HepG2 (cell line): ENCODE data around the gene B3GALT6. TPM values are rescaled to one million over a fixed set of nuclear protein-coding genes. Genes with fewer than 3 reads are reported as not detected.

ENCODE experiments used
- AGO2 ChIP-seq: fragments of 200-400 bp; formaldehyde crosslinking; optimal IDR thresholded peaks from 2 replicates; pipeline ENCODE3; 2017; ENCODE audit warnings: mild to moderate bottlenecking, low read depth, low read length, moderate library complexity
- ARHGAP35 ChIP-seq: sonication (generic); formaldehyde crosslinking; IDR thresholded peaks from 2 replicates; pipeline ENCODE4 v1.9.0; 2022; ENCODE audit warnings: mild to moderate bottlenecking, inconsistent platforms, moderate library complexity, missing genetic modification reagents, borderline replicate concordance
- BRD4 ChIP-seq: sonication (generic); formaldehyde crosslinking; IDR thresholded peaks from 2 replicates; pipeline ENCODE4 v1.4.0; 2020; ENCODE audit warnings: missing genetic modification reagents
- CCAR2 ChIP-seq: fragments of 200-400 bp; formaldehyde crosslinking; optimal IDR thresholded peaks from 2 replicates; pipeline ENCODE3; 2018; ENCODE audit warnings: low read depth, mild to moderate bottlenecking, low read length, moderate library complexity
- ESRRA ChIP-seq: sonication (generic); formaldehyde crosslinking; IDR thresholded peaks from 2 replicates; pipeline ENCODE4 v1.5.1; 2020; ENCODE audit warnings: mild to moderate bottlenecking, low read depth, missing genetic modification reagents
- GATAD2A ChIP-seq: IDR thresholded peaks from 2 replicates; pipeline ENCODE4 v1.6.1; 2016
- HNF1B ChIP-seq: sonication (generic); formaldehyde crosslinking; IDR thresholded peaks from 2 replicates; pipeline ENCODE4 v1.5.1; 2020; ENCODE audit warnings: mild to moderate bottlenecking, moderate library complexity, missing genetic modification reagents
- HNRNPH1 ChIP-seq: fragments of 200-400 bp; formaldehyde crosslinking; optimal IDR thresholded peaks from 2 replicates; pipeline ENCODE3; 2017; ENCODE audit warnings: mild to moderate bottlenecking, low read depth, low read length
- HOXA9 ChIP-seq: sonication (generic); formaldehyde crosslinking; IDR thresholded peaks from 2 replicates; pipeline ENCODE4 v1.8.1; 2022; ENCODE audit warnings: missing genetic modification reagents, mild to moderate bottlenecking, moderate library complexity, borderline replicate concordance
- LCORL ChIP-seq, 2 experiments: fragments of 450-650 bp in 1 of 2; sonication (generic) in 1 of 2; formaldehyde crosslinking in 1 of 2; IDR thresholded peaks; 2 replicates each; pipeline versions ENCODE4 v1.5.0 to v1.6.1; 2017 to 2020; ENCODE audit warnings: antibody characterized with exemption in 1 of 2, missing genetic modification reagents in 1 of 2
- NPAS2 ChIP-seq: sonication (generic); formaldehyde crosslinking; IDR thresholded peaks from 2 replicates; pipeline ENCODE4 v1.8.0; 2022; ENCODE audit warnings: mild to moderate bottlenecking, missing genetic modification reagents, borderline replicate concordance
- POLR2AphosphoS5 ChIP-seq: IDR thresholded peaks from 2 replicates; pipeline ENCODE4 v1.6.1; 2012; ENCODE audit warnings: low read depth, low read length
- RFX1 ChIP-seq: fragments of 450-650 bp; IDR thresholded peaks from 2 replicates; pipeline ENCODE4 v1.6.1; 2017
- RXRA ChIP-seq: sonication (generic); formaldehyde crosslinking; IDR thresholded peaks from 2 replicates; pipeline ENCODE4 v1.5.1; 2020; ENCODE audit warnings: missing genetic modification reagents
- SETDB1 ChIP-seq: sonication (generic); formaldehyde crosslinking; IDR thresholded peaks from 2 replicates; pipeline ENCODE4 v1.5.1; 2020; ENCODE audit warnings: missing genetic modification reagents, mild to moderate bottlenecking, borderline replicate concordance
- SRF ChIP-seq: IDR thresholded peaks from 2 replicates; pipeline ENCODE4 v1.6.1; 2011; ENCODE audit warnings: mild to moderate bottlenecking, low read depth, low read length, moderate library complexity
- ZBTB20 ChIP-seq: sonication (generic); formaldehyde crosslinking; IDR thresholded peaks from 2 replicates; pipeline ENCODE4 v1.8.1; 2023; ENCODE audit warnings: missing genetic modification reagents, low read depth, mild to moderate bottlenecking, borderline replicate concordance
- ZNF296 ChIP-seq: sonication (generic); formaldehyde crosslinking; conservative IDR thresholded peaks from 2 replicates; pipeline ENCODE4 v1.5.0; 2020; ENCODE audit warnings: mild to moderate bottlenecking, missing genetic modification reagents
- ZNF713 ChIP-seq: sonication (generic); formaldehyde crosslinking; IDR thresholded peaks from 2 replicates; pipeline ENCODE4 v1.4.0; 2020; ENCODE audit warnings: mild to moderate bottlenecking, missing genetic modification reagents
- polyA plus RNA-seq, 8 experiments: library from polyadenylated mRNA; depleted of rRNA in 3 of 8; stranded (reverse) in 7 of 8; unstranded in 1 of 8; fragments of >200 nt; fragmentation: Illumina TruSeq in 4 of 8; extraction: Trizol in 4 of 8; gene quantifications; 2 replicates each; pipeline versions ENCODE4 v1.2.1 to v1.2.3, GENCODE V29; 2011 to 2016; ENCODE audit warnings: low read depth in 4 of 8, missing spikeins in 1 of 8, mixed read lengths in 1 of 8; ENCODE audit not compliant: insufficient read depth in 1 of 8
- total RNA-seq, 5 experiments: library from RNA; depleted of rRNA; stranded (reverse); fragments of >200 nt; fragmentation: Illumina TruSeq; extraction: Trizol; gene quantifications; 2 replicates each; pipeline ENCODE4 v1.2.3, GENCODE V29; 2016; ENCODE audit warnings: low read depth in 1 of 5
- TF ChIP-seq, protein P1 (sequence below): sonication (generic); formaldehyde crosslinking; IDR thresholded peaks from 2 replicates; pipeline ENCODE4 v1.9.0; 2021; ENCODE audit warnings: missing genetic modification reagents, borderline replicate concordance
- TF ChIP-seq, protein P2 (sequence below): sonication (generic); formaldehyde crosslinking; IDR thresholded peaks from 2 replicates; pipeline ENCODE4 v1.4.0; 2020; ENCODE audit warnings: missing genetic modification reagents
- TF ChIP-seq, protein P3 (sequence below): sonication (generic); IDR thresholded peaks from 2 replicates; pipeline ENCODE4 v1.6.1; 2016; ENCODE audit warnings: low read depth, borderline replicate concordance
- TF ChIP-seq, protein P4 (sequence below): sonication (generic); formaldehyde crosslinking; IDR thresholded peaks from 2 replicates; pipeline ENCODE4 v1.5.0; 2020; ENCODE audit warnings: missing genetic modification reagents

The B3GALT6 gene
- total and polyA plus RNA-seq, 2 of the 13 experiments (the other 11 are each of a cell fraction or from before 2014, with no cell fraction given), result 3.9 to 14.2 TPM

DNA sequence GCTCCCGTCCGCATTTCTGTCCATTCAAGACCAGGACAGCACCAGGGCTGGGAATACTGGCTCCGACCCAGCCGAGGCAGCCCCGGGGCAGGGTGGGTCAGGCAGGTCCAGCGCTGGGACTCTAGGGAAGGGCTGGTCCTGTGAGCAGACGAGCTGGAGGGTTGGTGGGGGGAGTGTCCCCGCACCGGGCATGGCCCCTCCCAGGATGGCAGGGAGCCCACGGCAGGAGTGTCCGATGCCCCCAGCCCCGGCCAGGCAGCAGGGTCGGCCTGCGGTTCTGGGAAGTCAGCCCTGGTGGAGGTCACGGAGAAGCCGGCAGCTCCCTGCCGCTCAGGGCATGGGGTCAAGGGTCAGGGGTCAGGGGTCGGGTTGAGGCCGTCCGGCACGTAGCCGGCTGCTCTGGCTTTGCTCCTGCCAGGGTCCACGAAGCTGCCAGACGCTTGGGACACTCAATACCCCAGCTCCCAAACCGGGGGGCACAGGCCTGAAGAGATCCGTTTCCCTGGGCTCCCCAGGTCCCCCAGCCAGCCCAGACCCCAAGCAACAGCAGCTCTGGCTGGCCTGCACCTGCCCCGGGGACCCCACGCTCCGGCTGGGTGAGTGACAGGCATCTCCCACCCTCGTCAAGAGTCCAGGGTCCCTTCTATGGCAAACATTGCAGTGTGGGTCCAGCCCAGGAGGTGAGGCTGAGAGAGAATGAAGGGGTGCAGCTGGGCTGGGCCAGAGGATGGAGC is 7.7 kb downstream of the B3GALT6 start (continued):
- TF ChIP-seq ESRRA (CRISPR knock-in tag) (peak; percentile 78), RFX1 (no peak), POLR2AphosphoS5 (peak; percentile 33; the same call in 1 of the 2 replicates), SETDB1 (no peak), CCAR2 (no peak), LCORL (IDR thresholded peaks at IDR 0.05) (no peak), LCORL (CRISPR knock-in tag; IDR thresholded peaks at IDR 0.05) (peak; percentile 95), GATAD2A (CRISPR knock-in tag) (peak; percentile 33; the same call in 1 of the 2 replicates), ZBTB20 (peak; percentile 73; the same call in 1 of the 2 replicates), BRD4 (CRISPR knock-in tag) (peak; percentile 27; the same call in 1 of the 2 replicates), RXRA (CRISPR knock-in tag) (peak; percentile 92), HNF1B (CRISPR knock-in tag) (peak; percentile 46), HOXA9 (no peak), SRF (no peak), ZNF713 (CRISPR knock-in tag) (no peak), ARHGAP35 (CRISPR knock-in tag) (peak; percentile 55; the same call in 1 of the 2 replicates), ZNF296 (peak; percentile 83; the same call in 1 of the 2 replicates), HNRNPH1 (no peak), NPAS2 (no peak), AGO2 (peak; percentile 18)
- TF ChIP-seq, protein P1, sequence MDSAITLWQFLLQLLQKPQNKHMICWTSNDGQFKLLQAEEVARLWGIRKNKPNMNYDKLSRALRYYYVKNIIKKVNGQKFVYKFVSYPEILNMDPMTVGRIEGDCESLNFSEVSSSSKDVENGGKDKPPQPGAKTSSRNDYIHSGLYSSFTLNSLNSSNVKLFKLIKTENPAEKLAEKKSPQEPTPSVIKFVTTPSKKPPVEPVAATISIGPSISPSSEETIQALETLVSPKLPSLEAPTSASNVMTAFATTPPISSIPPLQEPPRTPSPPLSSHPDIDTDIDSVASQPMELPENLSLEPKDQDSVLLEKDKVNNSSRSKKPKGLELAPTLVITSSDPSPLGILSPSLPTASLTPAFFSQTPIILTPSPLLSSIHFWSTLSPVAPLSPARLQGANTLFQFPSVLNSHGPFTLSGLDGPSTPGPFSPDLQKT (CRISPR knock-in tag), result no peak
- TF ChIP-seq, protein P2, sequence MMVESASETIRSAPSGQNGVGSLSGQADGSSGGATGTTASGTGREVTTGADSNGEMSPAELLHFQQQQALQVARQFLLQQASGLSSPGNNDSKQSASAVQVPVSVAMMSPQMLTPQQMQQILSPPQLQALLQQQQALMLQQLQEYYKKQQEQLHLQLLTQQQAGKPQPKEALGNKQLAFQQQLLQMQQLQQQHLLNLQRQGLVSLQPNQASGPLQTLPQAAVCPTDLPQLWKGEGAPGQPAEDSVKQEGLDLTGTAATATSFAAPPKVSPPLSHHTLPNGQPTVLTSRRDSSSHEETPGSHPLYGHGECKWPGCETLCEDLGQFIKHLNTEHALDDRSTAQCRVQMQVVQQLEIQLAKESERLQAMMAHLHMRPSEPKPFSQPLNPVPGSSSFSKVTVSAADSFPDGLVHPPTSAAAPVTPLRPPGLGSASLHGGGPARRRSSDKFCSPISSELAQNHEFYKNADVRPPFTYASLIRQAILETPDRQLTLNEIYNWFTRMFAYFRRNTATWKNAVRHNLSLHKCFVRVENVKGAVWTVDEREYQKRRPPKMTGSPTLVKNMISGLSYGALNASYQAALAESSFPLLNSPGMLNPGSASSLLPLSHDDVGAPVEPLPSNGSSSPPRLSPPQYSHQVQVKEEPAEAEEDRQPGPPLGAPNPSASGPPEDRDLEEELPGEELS (CRISPR knock-in tag), result peak; percentile 37; the same call in 1 of the 2 replicates
- TF ChIP-seq, protein P3, sequence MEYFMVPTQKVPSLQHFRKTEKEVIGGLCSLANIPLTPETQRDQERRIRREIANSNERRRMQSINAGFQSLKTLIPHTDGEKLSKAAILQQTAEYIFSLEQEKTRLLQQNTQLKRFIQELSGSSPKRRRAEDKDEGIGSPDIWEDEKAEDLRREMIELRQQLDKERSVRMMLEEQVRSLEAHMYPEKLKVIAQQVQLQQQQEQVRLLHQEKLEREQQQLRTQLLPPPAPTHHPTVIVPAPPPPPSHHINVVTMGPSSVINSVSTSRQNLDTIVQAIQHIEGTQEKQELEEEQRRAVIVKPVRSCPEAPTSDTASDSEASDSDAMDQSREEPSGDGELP, result peak; percentile 68; the same call in 1 of the 2 replicates
- TF ChIP-seq, protein P4, sequence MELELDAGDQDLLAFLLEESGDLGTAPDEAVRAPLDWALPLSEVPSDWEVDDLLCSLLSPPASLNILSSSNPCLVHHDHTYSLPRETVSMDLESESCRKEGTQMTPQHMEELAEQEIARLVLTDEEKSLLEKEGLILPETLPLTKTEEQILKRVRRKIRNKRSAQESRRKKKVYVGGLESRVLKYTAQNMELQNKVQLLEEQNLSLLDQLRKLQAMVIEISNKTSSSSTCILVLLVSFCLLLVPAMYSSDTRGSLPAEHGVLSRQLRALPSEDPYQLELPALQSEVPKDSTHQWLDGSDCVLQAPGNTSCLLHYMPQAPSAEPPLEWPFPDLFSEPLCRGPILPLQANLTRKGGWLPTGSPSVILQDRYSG, result no peak
